Thoracic aorta endothelial cell (primary cell): Measurements from ENCODE around the gene KRTAP16-1. TPM values are rescaled to one million over a fixed set of nuclear protein-coding genes. Genes with fewer than 3 reads are reported as not detected.

Experiments
- small RNA-seq: library from RNA; depleted of rRNA; stranded (forward); fragments of <200 nt; gene quantifications from one replicate; pipeline ENCODE3, GENCODE V24; 2012
- total RNA-seq: library from RNA; depleted of rRNA; stranded (reverse); fragments of >200 nt; gene quantifications from 2 replicates; pipeline ENCODE4 v1.2.3, GENCODE V29; 2012

The KRTAP16-1 gene
- total RNA-seq: not detected in 2 replicates

GRCh38 chr17:41308918-41309359 lies at the start of gene KRTAP16-1:
KRTAP16-1 (minus strand) TSS chr17:41309309; CDS start chr17:41309253, 56 bp downstream.

GRCh38 chr17:41350381-41350878 lies 41.3 kb upstream of the KRTAP16-1 start, which contains the start of gene KRT33A:
KRT33A (minus strand) TSS chr17:41350828; CDS start chr17:41350767, 61 bp downstream.

GRCh38 chr17:41315204-41315794 lies 6.2 kb upstream of the KRTAP16-1 start, which contains the start of gene KRTAP17-1:
KRTAP17-1 (minus strand) TSS chr17:41315710; CDS start chr17:41315650, 60 bp downstream.

GRCh38 chr17:41301916-41302901 lies 6.9 kb downstream of the KRTAP16-1 start, which contains the start of gene KRTAP29-1:
KRTAP29-1 (minus strand) TSS chr17:41302851; CDS start chr17:41302851, 0 bp downstream.

GRCh38 chr17:41275648-41276190 lies 33.4 kb downstream of the KRTAP16-1 start, which contains the start of gene KRTAP9-7:
KRTAP9-7 (plus strand) TSS chr17:41275698; CDS start chr17:41275698, 0 bp downstream.

GRCh38 chr17:41265078-41265477 lies 44.0 kb downstream of the KRTAP16-1 start, which contains the start of gene KRTAP9-6:
KRTAP9-6 (plus strand) TSS chr17:41265378; CDS start chr17:41265378, 0 bp downstream.

Small RNAs within 50 kb of the gene (small RNA-seq; reads per million reads assigned to genes)
- gene KRTAP9-10P: not detected

Other genes starting within 250 kb of the KRTAP16-1 start
- not detected in 2 replicates for gene KRTAP2-3, start 249.2 kb downstream of the KRTAP16-1 start, total RNA-seq
- gene KRTAP2-4, start 243.4 kb downstream of the KRTAP16-1 start, total RNA-seq: not detected in 2 replicates
- gene KRTAP4-7, start 225.2 kb downstream of the KRTAP16-1 start, total RNA-seq: not detected in 2 replicates
- gene KRTAP4-8, start 211.2 kb downstream of the KRTAP16-1 start, total RNA-seq: not detected in 2 replicates
- gene KRTAP4-16, start 207.1 kb downstream of the KRTAP16-1 start, total RNA-seq: not detected in 2 replicates
- gene KRTAP4-9, start 203.9 kb downstream of the KRTAP16-1 start, total RNA-seq: not detected in 2 replicates
- not detected in 2 replicates for gene KRTAP4-11, start 190.9 kb downstream of the KRTAP16-1 start, total RNA-seq
- gene KRTAP4-12, start 185.1 kb downstream of the KRTAP16-1 start, total RNA-seq: not detected in 2 replicates
- gene KRTAP4-6, start 168.8 kb downstream of the KRTAP16-1 start, total RNA-seq: not detected in 2 replicates
- not detected in 2 replicates for gene KRTAP4-5, start 159.5 kb downstream of the KRTAP16-1 start, total RNA-seq
- gene KRTAP4-4, start 148.6 kb downstream of the KRTAP16-1 start, total RNA-seq: not detected in 2 replicates
- gene KRTAP4-3, start 141.1 kb downstream of the KRTAP16-1 start, total RNA-seq: not detected in 2 replicates
- not detected in 2 replicates for gene KRTAP4-2, start 131.1 kb downstream of the KRTAP16-1 start, total RNA-seq
- gene KRTAP4-1, start 124.4 kb downstream of the KRTAP16-1 start, total RNA-seq: not detected in 2 replicates
- gene KRTAP9-1, start 119.4 kb downstream of the KRTAP16-1 start, total RNA-seq: not detected in 2 replicates
- gene KRTAP9-2, start 82.7 kb downstream of the KRTAP16-1 start, total RNA-seq: not detected in 2 replicates
- gene KRTAP9-3, start 76.9 kb downstream of the KRTAP16-1 start, total RNA-seq: not detected in 2 replicates
- not detected in 2 replicates for gene KRTAP9-8, start 71.3 kb downstream of the KRTAP16-1 start, total RNA-seq
- not detected in 2 replicates for gene KRTAP9-4, start 59.6 kb downstream of the KRTAP16-1 start, total RNA-seq
- gene KRTAP9-9, start 53.9 kb downstream of the KRTAP16-1 start, total RNA-seq: not detected in 2 replicates
- not detected in 2 replicates for gene KRTAP9-6, start 43.9 kb downstream of the KRTAP16-1 start, total RNA-seq
- gene KRTAP9-7, start 33.6 kb downstream of the KRTAP16-1 start, total RNA-seq: not detected in 2 replicates
- not detected in 2 replicates for gene KRTAP29-1, start 6.5 kb downstream of the KRTAP16-1 start, total RNA-seq
- not detected in 2 replicates for gene KRTAP17-1, start 6.4 kb upstream of the KRTAP16-1 start, total RNA-seq
- gene KRT33A, start 41.5 kb upstream of the KRTAP16-1 start, total RNA-seq: not detected in 2 replicates
- gene KRT33B, start 60.5 kb upstream of the KRTAP16-1 start, total RNA-seq: not detected in 2 replicates
- not detected in 2 replicates for gene KRT34, start 73.0 kb upstream of the KRTAP16-1 start, total RNA-seq
- gene KRT31, start 88.3 kb upstream of the KRTAP16-1 start, total RNA-seq: not detected in 2 replicates
- not detected in 2 replicates for gene KRT37, start 115.3 kb upstream of the KRTAP16-1 start, total RNA-seq
- not detected in 2 replicates for gene KRT38, start 131.7 kb upstream of the KRTAP16-1 start, total RNA-seq
- not detected in 2 replicates for gene KRT32, start 158.1 kb upstream of the KRTAP16-1 start, total RNA-seq
- gene KRT35, start 171.8 kb upstream of the KRTAP16-1 start, total RNA-seq: not detected in 2 replicates
- gene KRT36, start 180.6 kb upstream of the KRTAP16-1 start, total RNA-seq: not detected in 2 replicates
- gene KRT13, start 196.3 kb upstream of the KRTAP16-1 start, total RNA-seq: not detected in 2 replicates
- 2.1 and 2.3 TPM in 2 replicates for gene KRT15, start 209.6 kb upstream of the KRTAP16-1 start, total RNA-seq
- gene KRT19, start 219.0 kb upstream of the KRTAP16-1 start, total RNA-seq: 59.7 and 64.9 TPM in 2 replicates